Fibroblast of skin of left quadriceps (primary cell): Measurements from ENCODE around the gene TTYH3.

ENCODE experiments used
- DNase-seq, 2 experiments: peaks; one replicate each; pipeline ENCODE4 v3.0.0-alpha.2; 2013; ENCODE audit warnings: low read depth in 2 of 2

Gene TTYH3

DNA sequence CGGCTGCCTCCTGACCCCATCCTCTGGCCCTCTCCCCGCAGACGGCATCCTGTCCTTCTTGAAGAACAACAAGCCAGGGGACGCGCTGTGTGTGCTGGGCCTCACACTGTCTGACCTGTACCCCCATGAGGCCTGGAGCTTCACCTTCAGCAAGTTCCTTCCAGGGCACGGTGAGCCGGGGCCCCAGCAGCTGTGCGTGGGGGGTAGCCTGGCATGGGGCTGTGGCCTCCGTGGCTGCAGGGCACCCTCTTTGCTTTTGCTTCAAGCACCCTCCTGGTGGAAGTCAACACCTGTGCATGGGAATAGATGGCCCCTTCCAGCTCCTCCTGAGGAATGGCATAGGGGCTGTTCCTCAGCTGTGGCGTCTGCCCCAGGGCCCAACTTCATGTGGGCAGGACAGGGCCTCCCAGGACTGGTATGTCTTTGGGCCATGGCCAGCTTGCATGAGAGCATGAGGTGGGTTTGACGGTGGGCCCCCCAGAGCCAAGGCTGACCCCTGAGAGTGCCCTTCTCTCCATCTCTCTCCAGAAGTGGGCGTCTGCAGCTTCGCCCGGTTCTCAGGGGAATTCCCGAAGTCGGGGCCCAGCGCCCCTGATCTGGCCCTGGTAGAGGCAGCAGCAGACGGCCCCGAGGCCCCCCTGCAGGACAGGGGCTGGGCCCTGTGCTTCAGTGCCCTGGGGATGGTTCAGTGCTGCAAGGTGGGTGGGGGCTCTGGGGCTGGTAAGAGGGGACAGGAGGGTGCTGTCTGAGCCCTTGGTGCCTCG is 76.9 kb downstream of the TTYH3 start:
- no peak for DNase-seq

DNA sequence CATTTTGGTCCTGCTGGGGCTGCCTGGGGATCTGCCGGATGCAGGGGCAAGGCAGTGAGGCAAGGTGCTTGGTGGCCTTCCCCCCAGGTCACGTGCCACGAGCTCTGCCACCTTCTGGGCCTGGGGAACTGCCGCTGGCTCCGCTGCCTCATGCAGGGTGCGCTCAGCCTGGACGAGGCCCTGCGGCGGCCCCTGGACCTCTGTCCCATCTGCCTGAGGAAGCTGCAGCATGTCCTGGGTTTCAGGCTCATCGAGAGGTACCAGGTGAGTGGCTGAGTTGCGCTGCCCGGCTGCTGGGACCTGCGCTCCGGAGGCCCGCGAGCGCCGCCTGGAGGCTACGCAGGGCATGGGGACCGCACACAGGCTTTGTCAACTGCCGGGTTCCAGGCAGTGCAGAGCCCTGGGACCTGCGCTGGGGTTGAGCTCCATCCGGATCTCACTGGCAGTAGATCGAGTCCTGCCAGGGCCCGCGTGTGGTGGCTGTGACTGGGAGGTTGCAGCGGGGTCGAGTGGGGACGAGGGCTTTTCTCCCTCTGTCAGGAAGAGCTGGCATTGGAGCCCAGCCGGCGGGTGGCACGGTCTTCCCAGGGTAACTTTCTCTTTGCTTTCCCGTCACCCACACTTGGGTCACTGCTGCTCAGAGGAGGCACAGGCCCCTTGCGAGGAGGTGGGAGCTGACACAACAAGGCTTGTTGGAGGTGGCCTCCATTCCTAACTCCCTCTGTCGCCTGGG is 77.9 kb downstream of the TTYH3 start:
- DNase-seq, result no peak

DNA sequence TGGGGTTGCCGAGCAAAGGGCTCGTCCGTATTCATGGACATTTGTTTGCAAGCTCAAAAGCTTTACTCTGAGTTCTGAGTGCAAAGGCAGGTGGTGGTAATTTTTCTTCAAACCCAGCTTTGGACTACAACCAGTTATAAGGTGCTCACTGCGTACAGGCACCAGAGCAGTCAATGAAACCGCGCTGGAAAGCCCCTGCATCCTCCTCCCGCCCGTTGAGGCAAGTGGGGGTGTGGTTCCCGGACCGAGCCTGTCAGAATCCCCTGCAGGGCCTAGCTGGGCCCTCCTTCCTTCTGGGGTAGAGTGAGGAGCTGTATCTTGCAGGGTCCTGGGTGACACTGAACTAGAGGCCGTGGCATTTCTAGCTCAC is 78.5 kb downstream of the TTYH3 start:
- no peak for DNase-seq

DNA sequence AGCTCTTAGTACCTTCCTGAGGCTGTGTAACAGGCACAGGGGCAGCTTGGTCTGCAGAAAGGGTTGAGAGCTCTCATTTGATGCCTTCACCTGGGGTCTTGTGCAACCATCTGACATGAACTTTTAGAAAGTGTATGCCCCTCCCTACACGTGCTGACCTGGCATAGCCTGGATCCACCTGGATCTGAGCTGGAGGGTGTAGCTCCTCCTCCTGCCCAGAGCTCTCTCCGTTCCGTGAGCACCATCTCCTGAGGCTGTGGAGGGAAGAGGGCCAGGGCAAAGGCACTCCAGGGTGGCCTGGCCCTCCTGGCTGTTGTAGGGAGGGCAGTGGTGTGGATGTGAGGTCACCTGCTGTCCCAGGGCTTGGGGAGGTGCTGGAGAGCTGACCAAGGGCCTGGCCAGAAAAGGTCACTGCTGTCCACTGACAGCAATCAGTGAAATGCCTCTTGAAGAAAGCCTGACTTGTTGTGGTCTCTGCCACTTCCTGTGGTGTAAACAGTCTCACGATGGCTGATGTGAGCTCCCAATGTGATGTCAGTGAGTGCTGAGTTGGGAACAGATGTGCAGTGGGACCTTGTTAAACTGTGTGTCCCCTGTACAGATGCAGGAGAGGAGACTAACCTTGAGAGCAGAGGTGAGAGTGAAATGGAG is 79.2 kb downstream of the TTYH3 start:
- no peak for DNase-seq

DNA sequence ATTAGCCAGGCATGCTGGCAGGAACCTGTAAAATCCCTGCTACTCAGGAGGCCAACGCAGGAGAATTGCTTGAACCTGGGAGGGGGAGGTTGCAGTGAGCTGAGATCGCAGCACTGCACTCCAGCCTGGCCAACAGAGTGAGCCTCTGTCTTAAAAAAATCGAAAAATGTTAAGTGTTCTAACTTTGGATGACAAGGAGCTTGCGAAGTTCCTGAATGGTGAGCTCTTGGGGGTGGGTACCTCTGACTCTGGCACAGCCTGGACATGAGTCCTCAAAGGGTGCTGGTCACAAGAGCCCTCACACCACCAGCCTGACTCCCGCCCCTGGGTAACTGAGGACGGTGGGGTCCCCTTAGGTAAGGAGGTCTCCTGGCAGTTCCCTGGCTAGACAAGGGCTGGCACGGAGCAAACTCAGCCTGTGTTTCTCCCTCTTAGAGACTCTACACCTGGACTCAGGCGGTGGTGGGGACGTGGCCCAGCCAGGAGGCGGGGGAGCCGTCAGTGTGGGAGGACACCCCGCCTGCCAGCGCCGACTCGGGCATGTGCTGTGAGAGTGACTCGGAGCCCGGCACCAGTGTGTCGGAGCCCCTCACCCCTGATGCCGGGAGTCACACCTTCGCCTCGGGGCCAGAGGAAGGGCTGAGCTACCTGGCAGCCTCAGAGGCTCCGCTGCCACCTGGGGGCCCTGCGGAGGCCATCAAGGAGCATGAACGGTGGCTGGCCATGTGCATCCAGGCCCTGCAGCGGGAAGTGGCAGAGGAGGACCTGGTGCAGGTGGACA is 80.3 kb downstream of the TTYH3 start:
- no peak for DNase-seq

DNA sequence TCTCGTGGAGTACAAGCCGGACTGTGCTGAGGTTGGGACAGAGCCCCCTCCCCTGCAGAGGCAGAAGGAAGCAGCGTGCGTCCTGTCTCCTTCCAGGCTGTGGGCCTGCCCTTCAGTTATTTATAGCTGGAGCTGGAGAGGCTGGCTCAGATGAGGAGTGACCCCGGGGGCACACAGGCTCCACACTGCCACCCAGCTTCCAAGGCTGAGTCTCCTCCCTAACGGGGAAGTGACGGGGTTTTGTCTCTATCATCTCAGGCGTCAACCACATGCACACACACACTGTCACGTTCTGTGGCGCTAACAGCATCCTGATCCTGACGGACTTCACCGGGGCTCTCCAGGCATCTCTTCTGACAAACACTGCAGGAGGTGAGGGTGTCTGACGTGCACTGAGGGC is 81.6 kb downstream of the TTYH3 start:
- DNase-seq, result no peak

DNA sequence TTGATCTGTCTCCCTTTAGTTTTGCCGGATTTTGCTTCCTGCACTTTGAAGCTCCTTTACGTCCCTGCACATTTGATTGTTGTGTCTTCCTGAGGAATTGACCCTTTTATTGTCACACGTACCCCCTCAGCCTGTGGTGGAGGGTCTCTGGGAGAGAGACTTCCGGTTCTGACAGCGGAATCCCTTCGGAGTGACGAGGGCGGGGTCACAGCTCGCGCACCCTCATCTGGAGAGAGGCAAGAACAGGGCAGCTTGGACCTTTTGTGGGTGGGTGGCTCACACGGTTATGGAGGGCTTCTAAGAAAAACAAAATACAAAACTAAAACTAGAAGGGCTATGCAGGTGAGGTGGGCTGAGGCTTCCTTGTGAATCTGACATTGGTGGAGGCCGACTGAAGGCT is 82.2 kb downstream of the TTYH3 start:
- DNase-seq, result no peak
